Muscle of leg (tissue), 11 donors: ENCODE data around the gene ATP1B4. TPM values are rescaled to one million over a fixed set of nuclear protein-coding genes. Genes with fewer than 3 reads are reported as not detected.

ENCODE experiments used
- DNase-seq: peaks from one replicate; pipeline ENCODE4 v3.0.0; 2013
- H3K27ac ChIP-seq: one replicate; pipeline ENCODE4 v1.5.1; 2013; ENCODE audit warnings: mild to moderate bottlenecking, low read length, control low read depth
- H3K27me3 ChIP-seq: one replicate; pipeline ENCODE4 v1.6.1; 2013; ENCODE audit warnings: low read length; ENCODE audit not compliant: control insufficient read depth, insufficient read depth
- H3K36me3 ChIP-seq: one replicate; pipeline ENCODE4 v1.6.1; 2013; ENCODE audit warnings: low read length; ENCODE audit not compliant: control insufficient read depth, insufficient read depth
- H3K4me1 ChIP-seq: one replicate; pipeline ENCODE4 v1.6.1; 2013; ENCODE audit warnings: low read length; ENCODE audit not compliant: control insufficient read depth, insufficient read depth
- H3K4me3 ChIP-seq: one replicate; pipeline ENCODE4 v1.5.1; 2013; ENCODE audit warnings: low read length, control low read depth
- H3K9me3 ChIP-seq: replicated peaks from 2 replicates; pipeline ENCODE4 v1.6.1; 2013; ENCODE audit warnings: low read depth, low read length; ENCODE audit not compliant: control insufficient read depth
- WGBS: methylation state at CpG from one replicate; pipeline ENCODE4 v1.1.5; 2013; ENCODE audit warnings: missing lambda C conversion rate; ENCODE audit not compliant: insufficient coverage; 5-methylcytosine and 5-hydroxymethylcytosine counted together
- polyA plus RNA-seq, 8 donors: library from polyadenylated mRNA; unstranded; fragments of 120-200 nt; gene quantifications; one replicate each; pipeline versions ENCODE4 v1.2.1 to v1.2.3, GENCODE V29; 2013; ENCODE audit warnings: inconsistent platforms in 1 of 8, low replicate concordance in 1 of 8; ENCODE audit not compliant: insufficient read length in 8 of 8, insufficient read depth in 1 of 8
- total RNA-seq: library from RNA; stranded (reverse); fragments of 120-200 nt; gene quantifications from one replicate; pipeline ENCODE4 v1.2.4, GENCODE V29; 2013

The ATP1B4 gene
- total and polyA plus RNA-seq, 9 donors: 157 to 359 (median 267) TPM

DNA sequence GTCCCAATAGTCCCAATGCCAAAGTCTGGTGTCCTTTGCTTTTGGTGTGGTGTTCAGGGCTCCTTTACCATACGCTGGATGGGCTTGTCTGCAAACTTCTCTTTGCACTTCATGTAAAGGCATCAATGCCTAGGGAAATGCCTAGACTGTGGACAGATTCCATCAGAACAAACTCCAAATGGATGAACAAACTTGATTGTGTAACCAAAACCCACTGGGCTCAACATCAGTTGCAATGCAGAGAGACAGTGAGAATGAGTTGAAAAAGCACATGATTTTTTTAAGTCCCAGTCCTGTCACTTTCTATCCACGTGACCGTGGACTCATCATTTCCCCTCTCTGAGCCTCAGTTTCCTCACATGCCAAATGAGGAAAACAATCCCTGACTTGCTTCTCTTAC lies 4.9 kb downstream of the ATP1B4 start:
- 57% methylated on average over 1 of the region's 3 CpGs for WGBS
- peak overlapping the region; percentile 57 for H3K27ac ChIP-seq

DNA sequence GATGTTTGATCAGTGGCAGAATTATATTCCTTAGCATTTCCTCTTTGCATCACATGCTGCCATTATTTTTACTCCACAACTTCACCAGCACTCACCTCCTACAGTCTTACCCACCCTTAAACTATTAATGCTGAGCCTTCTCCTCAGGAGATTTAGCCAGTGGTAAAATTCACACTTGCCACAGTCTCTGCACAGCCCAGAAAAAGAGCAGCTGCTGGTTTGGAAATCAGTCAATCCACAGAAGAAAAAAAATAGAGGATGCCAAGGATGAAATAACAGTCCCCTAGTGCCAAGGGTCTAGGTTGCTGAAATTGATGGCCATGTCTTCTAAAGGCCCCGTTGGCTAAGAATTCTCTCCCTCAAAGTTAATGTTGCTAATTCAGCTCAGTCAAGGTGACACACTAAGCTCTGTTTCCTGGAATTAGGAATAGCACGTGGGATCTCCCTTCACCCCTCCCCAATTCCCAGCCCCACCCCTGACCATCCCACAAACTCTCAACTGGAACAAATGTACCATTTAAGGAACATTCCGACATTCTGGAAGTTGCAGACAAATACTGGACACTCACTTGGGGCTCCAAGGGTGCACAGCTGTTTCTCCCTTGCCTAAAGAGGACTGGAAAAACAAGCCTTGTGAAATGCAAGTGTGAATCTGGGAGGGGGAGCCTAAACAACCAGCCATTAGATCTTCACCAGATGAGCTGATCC lies 5.7 kb downstream of the ATP1B4 start:
- peaks cover 10% of the 10 kb centered on the region for H3K27me3 ChIP-seq
- 34% methylated on average over 3 of the region's 3 CpGs for WGBS
- no peak overlapping the region for H3K4me3 ChIP-seq
- H3K36me3 ChIP-seq: peaks cover 7% of the 10 kb centered on the region
- H3K4me1 ChIP-seq: peaks cover 22% of the 10 kb centered on the region
- peak; percentile 43 for DNase-seq
- H3K9me3 ChIP-seq: no peaks in the 10 kb centered on the region
- peak overlapping the region; percentile 52 for H3K27ac ChIP-seq

More for the DNA sequence above, 4.9 kb downstream of the ATP1B4 start:
- H3K27me3 ChIP-seq: peaks cover 10% of the 10 kb centered on the region
- H3K4me3 ChIP-seq: no peak overlapping the region
- H3K9me3 ChIP-seq: no peaks in the 10 kb centered on the region
- no peak for DNase-seq
- H3K36me3 ChIP-seq: peaks cover 7% of the 10 kb centered on the region
- H3K4me1 ChIP-seq: peaks cover 22% of the 10 kb centered on the region

DNA sequence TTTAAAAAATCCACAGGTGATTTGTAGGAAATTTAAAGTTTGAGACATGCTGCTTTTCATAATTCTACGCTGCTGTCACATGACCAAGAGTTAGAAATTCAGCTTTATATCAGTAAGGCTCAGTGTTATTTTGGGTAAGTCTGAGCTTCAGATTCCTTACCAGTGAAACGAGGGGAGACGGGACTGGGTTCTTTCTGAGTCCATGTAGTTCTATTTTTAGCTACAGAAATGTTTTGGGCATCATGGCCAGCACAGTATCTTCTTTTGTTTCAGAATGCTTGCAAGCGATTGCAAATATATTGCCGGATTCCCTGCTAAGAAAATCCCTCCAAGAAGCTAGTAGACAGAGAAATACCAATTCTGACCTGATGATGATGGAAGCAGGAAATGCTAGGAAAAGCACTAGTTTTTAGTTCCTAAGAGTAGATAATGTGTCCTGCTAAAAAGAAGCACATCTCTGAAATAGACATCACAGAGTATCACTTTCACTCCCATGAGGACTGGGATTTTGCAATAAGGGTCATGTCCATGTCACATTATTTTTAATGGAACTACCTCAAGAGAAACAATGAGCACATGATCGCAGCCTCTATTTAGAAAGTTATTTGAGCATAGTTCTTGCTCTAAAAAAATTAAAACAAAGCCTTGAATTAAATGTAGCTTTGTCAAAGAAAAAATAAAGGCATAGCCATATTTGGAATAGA lies 10.9 kb downstream of the ATP1B4 start:
- H3K4me3 ChIP-seq: no peak overlapping the region
- WGBS: 100% methylated on average over 1 of the region's 6 CpGs
- H3K36me3 ChIP-seq: peaks cover 2% of the 10 kb centered on the region
- H3K4me1 ChIP-seq: peaks cover 10% of the 10 kb centered on the region
- peak; percentile 31 for DNase-seq
- no peak overlapping the region for H3K27ac ChIP-seq
- peaks cover 6% of the 10 kb centered on the region for H3K27me3 ChIP-seq
- no peaks in the 10 kb centered on the region for H3K9me3 ChIP-seq

DNA sequence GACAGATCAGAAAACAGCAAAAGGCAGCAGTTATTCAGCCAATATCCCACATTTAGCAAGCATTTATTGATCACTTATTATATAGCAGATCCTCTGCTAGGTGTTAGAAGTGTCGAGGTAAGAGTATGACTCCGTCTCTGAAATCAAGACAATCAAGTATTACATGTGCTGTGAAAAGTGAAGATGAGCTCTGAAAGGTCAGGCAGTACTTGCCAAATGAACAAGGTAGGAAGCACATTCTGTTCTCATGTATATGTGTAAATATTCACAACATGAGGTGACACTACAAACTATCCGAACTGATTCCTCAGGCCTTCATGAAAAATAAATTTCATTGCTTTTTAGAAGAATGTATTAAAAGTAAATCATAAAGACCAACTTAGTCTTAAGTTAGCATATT lies 15.3 kb downstream of the ATP1B4 start:
- WGBS: no CpG with 5 or more reads among the region's 3 CpGs
- Histone ChIP-seq H3K27me3 (peaks cover 8% of the 10 kb centered on the region), H3K9me3 (no peaks in the 10 kb centered on the region), H3K36me3 (peaks cover 4% of the 10 kb centered on the region), H3K4me3 (no peak overlapping the region), H3K27ac (no peak overlapping the region), H3K4me1 (no peaks in the 10 kb centered on the region)
- no peak for DNase-seq

DNA sequence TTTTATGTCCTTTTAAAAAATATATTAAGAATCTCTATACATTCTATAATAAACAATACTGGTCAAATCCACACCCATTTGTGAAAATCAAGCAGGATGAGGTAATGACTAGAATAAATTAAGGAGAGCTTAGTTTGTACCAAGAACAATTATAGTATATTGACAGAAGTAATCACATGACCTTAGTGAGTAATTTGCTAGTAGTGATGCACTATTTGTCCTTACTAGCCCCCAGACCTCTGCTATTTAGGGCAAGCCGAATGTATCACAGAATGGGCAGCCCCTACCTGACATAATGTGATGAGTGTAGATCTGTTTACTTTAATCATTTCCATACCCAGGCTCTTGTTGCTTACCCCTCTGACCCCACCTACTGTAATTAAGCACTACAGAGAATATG lies 15.8 kb downstream of the ATP1B4 start:
- H3K27me3 ChIP-seq: peaks cover 8% of the 10 kb centered on the region
- H3K36me3 ChIP-seq: peaks cover 4% of the 10 kb centered on the region
- H3K4me1 ChIP-seq: no peaks in the 10 kb centered on the region
- H3K27ac ChIP-seq: no peak overlapping the region
- WGBS: no CpG with 5 or more reads among the region's 1 CpG
- no peak overlapping the region for H3K4me3 ChIP-seq
- no peak for DNase-seq
- H3K9me3 ChIP-seq: no peaks in the 10 kb centered on the region

DNA sequence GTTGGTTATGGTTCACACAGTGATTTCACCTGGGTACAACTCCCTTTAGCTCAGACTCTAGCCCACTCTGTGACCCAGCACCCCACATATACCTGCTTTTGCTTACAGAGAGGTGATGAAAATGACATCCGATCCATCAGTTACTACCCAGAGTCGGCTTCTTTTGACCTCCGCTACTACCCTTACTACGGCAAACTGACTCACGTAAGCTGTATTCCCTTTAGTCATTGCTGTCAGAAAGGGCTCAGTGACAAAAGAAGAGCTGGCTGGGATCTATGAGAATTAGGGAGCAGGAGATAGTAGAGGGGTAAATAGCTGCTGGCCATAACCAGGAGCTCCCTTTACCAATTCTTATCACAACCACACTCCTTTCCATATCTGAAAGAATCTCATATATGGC lies 16.7 kb downstream of the ATP1B4 start:
- Histone ChIP-seq H3K27ac (no peak overlapping the region), H3K4me3 (no peak overlapping the region), H3K27me3 (peaks cover 8% of the 10 kb centered on the region), H3K4me1 (no peaks in the 10 kb centered on the region), H3K36me3 (peaks cover 4% of the 10 kb centered on the region), H3K9me3 (no peaks in the 10 kb centered on the region)
- 79% methylated on average over 2 of the region's 5 CpGs for WGBS
- no peak for DNase-seq

DNA sequence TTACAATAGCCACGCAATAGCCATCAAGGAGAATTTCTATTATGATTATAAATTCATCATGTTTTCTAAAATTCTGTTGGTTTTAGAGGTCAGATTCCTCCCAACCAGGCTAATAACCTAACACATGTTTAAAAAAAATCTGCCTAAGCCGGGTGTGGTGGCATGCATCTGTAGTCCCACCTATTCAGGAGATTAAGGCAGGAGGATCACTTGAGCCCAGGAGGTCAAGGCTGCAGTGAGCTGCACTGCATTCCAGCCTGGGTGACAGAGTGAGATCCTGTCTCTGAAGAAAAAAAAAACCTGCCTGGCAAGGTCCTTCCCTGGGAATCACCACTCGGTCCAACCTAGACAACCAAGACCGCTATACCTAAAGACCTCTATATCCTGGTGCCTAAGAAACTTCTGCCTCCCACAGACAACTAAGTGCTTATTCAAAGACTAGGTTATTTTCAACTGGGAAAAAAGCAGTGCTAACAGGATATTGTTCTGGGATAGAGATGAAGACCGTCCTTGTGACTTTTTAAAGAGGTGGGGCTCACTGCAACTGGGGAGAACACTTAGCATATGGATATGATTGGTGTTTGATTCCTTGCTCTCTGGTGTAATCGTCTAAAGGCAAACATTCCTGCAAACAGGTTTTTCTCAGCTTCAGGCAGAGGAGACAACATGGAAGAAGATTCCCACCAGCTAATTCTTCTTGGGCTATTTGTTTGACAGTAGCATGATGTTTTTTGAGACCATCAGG lies 18.2 kb downstream of the ATP1B4 start:
- no peak overlapping the region for H3K27ac ChIP-seq
- H3K4me1 ChIP-seq: no peaks in the 10 kb centered on the region
- H3K9me3 ChIP-seq: no peaks in the 10 kb centered on the region
- 43% methylated on average over 2 of the region's 6 CpGs for WGBS
- no peak overlapping the region for H3K4me3 ChIP-seq
- H3K36me3 ChIP-seq: peaks cover 4% of the 10 kb centered on the region
- no peak for DNase-seq
- H3K27me3 ChIP-seq: peaks cover 6% of the 10 kb centered on the region

DNA sequence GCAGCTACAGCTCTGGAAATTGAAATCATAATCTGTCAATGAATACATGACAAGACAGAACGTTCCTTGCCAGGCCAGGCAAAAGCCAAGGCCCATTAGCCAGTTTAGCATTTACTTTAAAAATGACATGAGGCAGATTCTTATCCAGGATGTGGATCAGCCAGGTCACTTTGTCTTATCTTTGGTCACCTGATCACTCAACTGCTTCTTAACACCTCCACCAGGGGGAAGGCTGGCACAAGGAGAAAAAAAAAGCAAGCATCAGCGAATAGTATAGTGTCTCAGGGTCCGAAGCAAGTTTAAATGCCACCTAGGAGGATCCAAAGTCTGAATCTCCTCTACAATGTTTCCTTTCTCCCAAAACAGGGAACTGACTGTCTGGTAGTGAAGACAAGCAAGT lies 18.8 kb downstream of the ATP1B4 start:
- WGBS: 67% methylated on average over 1 of the region's 3 CpGs
- peaks cover 4% of the 10 kb centered on the region for H3K36me3 ChIP-seq
- no peak overlapping the region for H3K4me3 ChIP-seq
- H3K4me1 ChIP-seq: no peaks in the 10 kb centered on the region
- H3K9me3 ChIP-seq: no peaks in the 10 kb centered on the region
- peaks cover 6% of the 10 kb centered on the region for H3K27me3 ChIP-seq
- no peak overlapping the region for H3K27ac ChIP-seq
- DNase-seq: no peak

DNA sequence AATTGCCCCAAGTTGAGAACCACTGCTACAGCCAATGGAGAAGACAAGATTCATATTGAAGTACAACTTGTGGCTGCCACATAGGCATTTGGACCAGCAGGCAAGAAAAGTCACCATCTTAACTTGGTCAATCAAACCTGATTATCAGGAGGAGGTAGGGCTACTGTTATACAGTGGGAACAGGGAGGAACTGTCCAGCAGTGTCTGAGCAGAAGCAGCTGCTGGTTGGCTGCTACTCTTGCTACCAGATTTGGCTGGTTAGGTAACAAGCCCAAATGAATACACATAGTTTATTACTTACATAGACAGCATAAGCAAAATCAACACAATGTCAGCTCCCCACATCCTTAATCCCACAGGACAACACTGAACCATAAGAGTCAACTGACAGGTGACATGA lies 39.4 kb downstream of the ATP1B4 start:
- no peaks in the 10 kb centered on the region for H3K4me1 ChIP-seq
- no peak overlapping the region for H3K4me3 ChIP-seq
- DNase-seq: no peak
- no peaks in the 10 kb centered on the region for H3K9me3 ChIP-seq
- peaks cover 2% of the 10 kb centered on the region for H3K27me3 ChIP-seq
- no peak overlapping the region for H3K27ac ChIP-seq
- H3K36me3 ChIP-seq: no peaks in the 10 kb centered on the region

DNA sequence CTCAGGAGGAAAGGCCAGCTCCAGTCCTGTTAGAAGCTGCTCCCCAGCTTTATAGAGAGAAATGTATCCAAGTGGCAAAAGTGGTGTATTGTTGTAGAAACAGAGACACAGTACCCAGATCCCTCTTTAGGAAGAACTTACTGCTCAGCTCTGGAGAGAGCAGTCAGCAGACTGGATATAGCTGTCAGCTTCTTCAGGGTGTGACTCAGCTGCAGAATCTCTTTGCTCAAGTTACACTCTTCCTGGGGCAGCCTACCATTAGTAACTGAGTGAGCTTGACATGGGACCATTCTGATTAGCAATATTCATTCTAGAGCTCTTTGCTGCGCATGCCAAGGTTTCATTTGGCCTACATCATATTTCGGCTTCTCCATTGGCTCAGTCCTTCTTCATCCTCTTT lies 40.5 kb downstream of the ATP1B4 start:
- no peak for DNase-seq
- no peaks in the 10 kb centered on the region for H3K9me3 ChIP-seq
- no peak overlapping the region for H3K4me3 ChIP-seq
- H3K27ac ChIP-seq: no peak overlapping the region
- H3K27me3 ChIP-seq: no peaks in the 10 kb centered on the region
- H3K36me3 ChIP-seq: no peaks in the 10 kb centered on the region
- WGBS: 83% methylated on average over 2 of the region's 2 CpGs
- no peaks in the 10 kb centered on the region for H3K4me1 ChIP-seq
